GM12878 (cell line): Measurements from ENCODE around the gene XCR1. TPM values are rescaled to one million over a fixed set of nuclear protein-coding genes. Genes with fewer than 3 reads are reported as not detected.

Experiments
- ATAC-seq: fragments of 200-7000 bp; cut with Tn5 transposase; 3 replicates; pipeline ENCODE4 v1.9.1; 2020; ENCODE audit warnings: mild to moderate bottlenecking, moderate library complexity
- BruUV-seq: library from RNA; stranded (reverse); fragments of 400-500 nt; replicated peaks from 2 replicates; lab custom pipeline; 2021; lab: Mats Ljungman, UMichigan
- CTCF ChIA-PET: fragments of 300-600 bp; sonication (Branson Sonifier 250); formaldehyde crosslinking; extraction: SDS; loops from one replicate; lab custom pipeline; 2021; ENCODE audit warnings: inconsistent platforms; lab: Yijun Ruan, JAX
- POLR2A ChIA-PET: fragments of 350-600 bp; formaldehyde crosslinking; extraction: SDS; loops from one replicate; lab custom pipeline; 2021; ENCODE audit warnings: inconsistent platforms; lab: Charles Lee
- RAD21 ChIA-PET: fragments of 300-600 bp; sonication (Branson Sonifier 250); formaldehyde crosslinking; loops from one replicate; lab custom pipeline; 2023; ENCODE audit warnings: antibody characterized with exemption; ENCODE audit not compliant: unreplicated experiment; lab: Charles Lee
- SMC1A ChIA-PET: fragments of 300-600 bp; sonication (Branson Sonifier 250); formaldehyde crosslinking; loops from one replicate; lab custom pipeline; 2023; ENCODE audit not compliant: unreplicated experiment, uncharacterized antibody; lab: Charles Lee
- DNase-seq: peaks from one replicate; pipeline ENCODE4 v3.0.0-alpha.2; 2011; ENCODE audit warnings: low read depth, low spot score
- FAIRE-seq: peaks from 3 replicates; lab custom pipeline; 2011; peaks lifted over from hg19 to GRCh38; lab: Jason Lieb, UNC
- H2AFZ ChIP-seq: 2 replicates; pipeline ENCODE4 v1.6.0; 2011; ENCODE audit warnings: low read depth, low read length, control low read depth; ENCODE audit not compliant: control insufficient read depth
- H3K27ac ChIP-seq: 2 replicates; pipeline ENCODE4 v1.5.1; 2011; ENCODE audit warnings: control low read depth; ENCODE audit not compliant: control insufficient read depth, insufficient read depth
- H3K27me3 ChIP-seq, 2 experiments: replicated peaks in 1 of 2; 2 replicates each; pipeline versions ENCODE4 v1.6.0 to v1.6.1; 2011; ENCODE audit warnings: low read length in 1 of 2; ENCODE audit not compliant: control insufficient read depth in 2 of 2, insufficient read depth in 2 of 2
- H3K36me3 ChIP-seq, 2 experiments: 2 replicates each; pipeline ENCODE4 v1.5.1; 2011; ENCODE audit warnings: low read length in 1 of 2; ENCODE audit not compliant: control insufficient read depth in 2 of 2, insufficient read depth in 2 of 2
- H3K4me1 ChIP-seq: 2 replicates; pipeline ENCODE4 v1.6.1; 2011; ENCODE audit warnings: mild to moderate bottlenecking, low read length, moderate library complexity, mixed read lengths; ENCODE audit not compliant: control insufficient read depth, insufficient read depth
- H3K4me2 ChIP-seq: 2 replicates; pipeline ENCODE4 v1.6.0; 2011; ENCODE audit warnings: control low read depth; ENCODE audit not compliant: control insufficient read depth, insufficient read depth
- H3K4me3 ChIP-seq: fragments of 200-600 bp; sonication (generic); 2 replicates; pipeline ENCODE4 v1.5.1; 2016
- H3K79me2 ChIP-seq: 2 replicates; pipeline ENCODE4 v1.6.0; 2011; ENCODE audit warnings: low read length; ENCODE audit not compliant: control insufficient read depth, insufficient read depth
- H3K9ac ChIP-seq: 2 replicates; pipeline ENCODE4 v1.8.0; 2011; ENCODE audit warnings: low read length, control low read depth, mixed read lengths; ENCODE audit not compliant: control insufficient read depth, insufficient read depth
- H3K9me3 ChIP-seq: replicated peaks from 3 replicates; pipeline ENCODE4 v1.5.1; 2011; ENCODE audit warnings: mild to moderate bottlenecking, low read length; ENCODE audit not compliant: control insufficient read depth, insufficient read depth
- H4K20me1 ChIP-seq: 2 replicates; pipeline ENCODE4 v1.6.0; 2011; ENCODE audit not compliant: control insufficient read depth, insufficient read depth
- ASH2L ChIP-seq: fragments of 300-600, 200-600 bp; sonication (generic); IDR thresholded peaks from 2 replicates; pipeline ENCODE4 v1.6.1; 2017; ENCODE audit warnings: low read depth, mild to moderate bottlenecking, borderline replicate concordance
- CREM ChIP-seq: IDR thresholded peaks from 2 replicates; pipeline ENCODE4 v1.6.1; 2014; ENCODE audit warnings: antibody characterized with exemption, low read depth
- E2F4 ChIP-seq: IDR thresholded peaks from 2 replicates; pipeline ENCODE4 v1.6.1; 2012; ENCODE audit warnings: low read depth, low read length, improper control_type of control experiment
- EED ChIP-seq: sonication (generic); IDR thresholded peaks from 2 replicates; pipeline ENCODE4 v1.6.1; 2016; ENCODE audit warnings: antibody characterized with exemption, low read depth
- EZH2 ChIP-seq: IDR thresholded peaks from 2 replicates; pipeline ENCODE4 v1.6.1; 2012; ENCODE audit warnings: low read depth, mild to moderate bottlenecking, control low read depth, inconsistent platforms, low read length, borderline replicate concordance; ENCODE audit not compliant: control insufficient read depth
- HDAC2 ChIP-seq: fragments of 200-600 bp; sonication (generic); IDR thresholded peaks from 2 replicates; pipeline ENCODE4 v1.6.1; 2017
- KLF5 ChIP-seq: fragments of 450-650 bp; IDR thresholded peaks from 2 replicates; pipeline ENCODE4 v1.6.1; 2014; ENCODE audit warnings: mild to moderate bottlenecking; ENCODE audit not compliant: partially characterized antibody
- NBN ChIP-seq: fragments of 450-650 bp; IDR thresholded peaks from 2 replicates; pipeline ENCODE4 v1.6.1; 2016
- RUNX3 ChIP-seq: IDR thresholded peaks from 2 replicates; pipeline ENCODE4 v1.6.1; 2012; ENCODE audit warnings: low read length, inconsistent platforms
- SKIL ChIP-seq: fragments of 450-650 bp; IDR thresholded peaks from 2 replicates; pipeline ENCODE4 v1.6.1; 2017; ENCODE audit warnings: mild to moderate bottlenecking, low read depth, inconsistent platforms; ENCODE audit not compliant: poor library complexity, severe bottlenecking
- SMAD5 ChIP-seq: IDR thresholded peaks from 2 replicates; pipeline ENCODE4 v1.6.1; 2016; ENCODE audit warnings: antibody characterized with exemption, low read depth
- SPI1 ChIP-seq: IDR thresholded peaks from 2 replicates; pipeline ENCODE4 v1.6.1; 2011; ENCODE audit warnings: low read depth, mild to moderate bottlenecking, low read length, moderate library complexity, borderline replicate concordance; ENCODE audit not compliant: insufficient read depth
- STAT1 ChIP-seq: fragments of 450-650 bp; conservative IDR thresholded peaks from 2 replicates; pipeline ENCODE4 v1.6.1; 2014; ENCODE audit warnings: antibody characterized with exemption, mild to moderate bottlenecking
- TCF3 ChIP-seq: IDR thresholded peaks from 2 replicates; pipeline ENCODE4 v1.6.1; 2012; ENCODE audit warnings: low read depth, mild to moderate bottlenecking, low read length, borderline replicate concordance; ENCODE audit not compliant: insufficient read depth
- ZNF384 ChIP-seq: IDR thresholded peaks from 2 replicates; pipeline ENCODE4 v1.6.1; 2012; ENCODE audit warnings: low read depth, mild to moderate bottlenecking, low read length, improper control_type of control experiment, borderline replicate concordance
- ZZZ3 ChIP-seq: IDR thresholded peaks from 2 replicates; pipeline ENCODE4 v1.6.1; 2011; ENCODE audit warnings: low read depth; ENCODE audit not compliant: control insufficient read depth, insufficient read length
- WGBS: methylation state at CpG from one replicate; pipeline ENCODE4 v1.1.6; 2016; ENCODE audit warnings: low lambda C conversion rate; ENCODE audit not compliant: insufficient replicate concordance, insufficient coverage; ENCODE audit errors: missing lambda C conversion rate; 5-methylcytosine and 5-hydroxymethylcytosine counted together
- in situ Hi-C: fragments of 300-500 bp; cut with MboI; formaldehyde crosslinking; loops from 9 replicates; pipeline ENCODE4 v1.14.3; 2018; ENCODE audit warnings: mixed read lengths
- intact Hi-C: fragments of 100-400 bp; cut with micrococcal nuclease; formaldehyde crosslinking; loops from one replicate; pipeline ENCODE4 v1.14.2; 2022; ENCODE audit not compliant: unreplicated experiment
- polyA plus RNA-seq, 11 experiments: library from polyadenylated mRNA; depleted of rRNA in 4 of 11; unstranded in 6 of 11; stranded (reverse) in 5 of 11; fragments of >200 nt; fragmentation: Nextera tagmentation in 4 of 11; fragmentation: Illumina TruSeq in 1 of 11; extraction: Ambion mirVana in 4 of 11; extraction: Trizol in 1 of 11; gene quantifications; 1 replicate in 1 of 11; 2 replicates in 10 of 11; pipeline versions ENCODE4 v1.2.1 to v1.2.3, GENCODE V29; 2011 to 2016; ENCODE audit warnings: inconsistent platforms in 2 of 11, missing spikeins in 2 of 11, low read depth in 1 of 11
- total RNA-seq, 4 experiments: library from RNA; depleted of rRNA in 3 of 4; stranded (reverse); fragments of >200 nt in 3 of 4; fragmentation: Illumina TruSeq in 1 of 4; extraction: Trizol in 1 of 4; gene quantifications; 2 replicates each; pipeline versions ENCODE4 v1.2.1 to v1.2.3, GENCODE V29; 2013 to 2021
- TF ChIP-seq, protein P1 (sequence below): fragments of 450-650 bp; IDR thresholded peaks from 2 replicates; pipeline ENCODE4 v1.6.1; 2018; ENCODE audit warnings: borderline replicate concordance, mild to moderate bottlenecking; ENCODE audit not compliant: partially characterized antibody
- TF ChIP-seq, protein P2 (sequence below): IDR thresholded peaks from 2 replicates; pipeline ENCODE4 v1.6.1; 2011; ENCODE audit warnings: borderline replicate concordance, low read depth, mild to moderate bottlenecking, moderate library complexity, low read length; ENCODE audit not compliant: insufficient read depth, poor library complexity, severe bottlenecking

The XCR1 gene
- total and polyA plus RNA-seq, 10 of the 15 experiments (the other 5 are each of a cell fraction or from before 2014, with no cell fraction given), result 0.02 to 0.29 (median 0.13) TPM; not detected in 2

GRCh38 chr3:45979378-45979777 is 47.9 kb downstream of the XCR1 start:
- Histone ChIP-seq H3K9ac (no peak overlapping the region), H2AFZ (no peak overlapping the region), H3K36me3 (peaks cover 9 to 22% of the 10 kb centered on the region in 2 experiments), H3K79me2 (no peaks in the 10 kb centered on the region), H3K4me1 (peaks cover 7% of the 10 kb centered on the region), H3K27ac (no peak overlapping the region), H3K4me3 (no peak overlapping the region), H3K27me3 (no peaks in the 10 kb centered on the region), H3K4me2 (no peak overlapping the region), H3K9me3 (no peaks in the 10 kb centered on the region), H4K20me1 (no peaks in the 10 kb centered on the region)
- FAIRE-seq (peak; percentile 38), DNase-seq (no peak), ATAC-seq (peak; percentile 71)
- ChIA-PET SMC1A (interaction anchor here (1.2 to 3.1 kb wide), 4 partner anchors 11 to 81 kb away, joined by 3 to 13 read pairs (median 10); no protein-coding TSS in a partner anchor), CTCF (interaction anchor here (3.8 kb wide), 1 partner anchor 98 kb away, joined by 17 read pairs; no protein-coding TSS in a partner anchor), RAD21 (interaction anchor here (0.8 to 2.3 kb wide), 6 partner anchors 13 to 98 kb away, joined by 3 to 7 read pairs (median 6); no protein-coding TSS in a partner anchor), POLR2A (interaction anchor here (0.8 to 0.9 kb wide), 2 partner anchors 13 to 17 kb away, joined by 3 to 4 read pairs; no protein-coding TSS in a partner anchor)
- intact Hi-C loops, result no loop called here
- BruUV-seq, result no TSS peak
- in situ Hi-C loops, result no loop called here
- WGBS, result 75% methylated on average over 4 of the region's 4 CpGs
- TF ChIP-seq, protein P1, sequence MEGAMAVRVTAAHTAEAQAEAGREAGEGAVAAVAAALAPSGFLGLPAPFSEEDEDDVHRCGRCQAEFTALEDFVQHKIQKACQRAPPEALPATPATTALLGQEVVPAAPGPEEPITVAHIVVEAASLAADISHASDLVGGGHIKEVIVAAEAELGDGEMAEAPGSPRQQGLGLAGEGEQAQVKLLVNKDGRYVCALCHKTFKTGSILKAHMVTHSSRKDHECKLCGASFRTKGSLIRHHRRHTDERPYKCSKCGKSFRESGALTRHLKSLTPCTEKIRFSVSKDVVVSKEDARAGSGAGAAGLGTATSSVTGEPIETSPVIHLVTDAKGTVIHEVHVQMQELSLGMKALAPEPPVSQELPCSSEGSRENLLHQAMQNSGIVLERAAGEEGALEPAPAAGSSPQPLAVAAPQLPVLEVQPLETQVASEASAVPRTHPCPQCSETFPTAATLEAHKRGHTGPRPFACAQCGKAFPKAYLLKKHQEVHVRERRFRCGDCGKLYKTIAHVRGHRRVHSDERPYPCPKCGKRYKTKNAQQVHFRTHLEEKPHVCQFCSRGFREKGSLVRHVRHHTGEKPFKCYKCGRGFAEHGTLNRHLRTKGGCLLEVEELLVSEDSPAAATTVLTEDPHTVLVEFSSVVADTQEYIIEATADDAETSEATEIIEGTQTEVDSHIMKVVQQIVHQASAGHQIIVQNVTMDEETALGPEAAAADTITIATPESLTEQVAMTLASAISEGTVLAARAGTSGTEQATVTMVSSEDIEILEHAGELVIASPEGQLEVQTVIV, result no peak
- TF ChIP-seq TCF3 (no peak), HDAC2 (no peak), E2F4 (no peak), EED (no peak), STAT1 (no peak), ZNF384 (no peak), EZH2 (no peak), KLF5 (no peak), SKIL (no peak), ZZZ3 (no peak), ASH2L (no peak), NBN (no peak), SMAD5 (no peak), RUNX3 (peak; percentile 60), SPI1 (peak; percentile 95), CREM (no peak)
- TF ChIP-seq, protein P2, sequence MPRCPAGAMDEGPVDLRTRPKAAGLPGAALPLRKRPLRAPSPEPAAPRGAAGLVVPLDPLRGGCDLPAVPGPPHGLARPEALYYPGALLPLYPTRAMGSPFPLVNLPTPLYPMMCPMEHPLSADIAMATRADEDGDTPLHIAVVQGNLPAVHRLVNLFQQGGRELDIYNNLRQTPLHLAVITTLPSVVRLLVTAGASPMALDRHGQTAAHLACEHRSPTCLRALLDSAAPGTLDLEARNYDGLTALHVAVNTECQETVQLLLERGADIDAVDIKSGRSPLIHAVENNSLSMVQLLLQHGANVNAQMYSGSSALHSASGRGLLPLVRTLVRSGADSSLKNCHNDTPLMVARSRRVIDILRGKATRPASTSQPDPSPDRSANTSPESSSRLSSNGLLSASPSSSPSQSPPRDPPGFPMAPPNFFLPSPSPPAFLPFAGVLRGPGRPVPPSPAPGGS, result no peak
